HuH-7 (cell line): Measurements from ENCODE around the gene FOLR3.
"Not testable (repeated sequence)": the region's sequence is repeated elsewhere in the genome, so short reads cannot be mapped to it uniquely, and the experiment has no call there.

ENCODE experiments used
- DNase-seq: peaks from one replicate; pipeline ENCODE4 v3.0.0; 2011; ENCODE audit warnings: low spot score

FOLR3 gene

DNA sequence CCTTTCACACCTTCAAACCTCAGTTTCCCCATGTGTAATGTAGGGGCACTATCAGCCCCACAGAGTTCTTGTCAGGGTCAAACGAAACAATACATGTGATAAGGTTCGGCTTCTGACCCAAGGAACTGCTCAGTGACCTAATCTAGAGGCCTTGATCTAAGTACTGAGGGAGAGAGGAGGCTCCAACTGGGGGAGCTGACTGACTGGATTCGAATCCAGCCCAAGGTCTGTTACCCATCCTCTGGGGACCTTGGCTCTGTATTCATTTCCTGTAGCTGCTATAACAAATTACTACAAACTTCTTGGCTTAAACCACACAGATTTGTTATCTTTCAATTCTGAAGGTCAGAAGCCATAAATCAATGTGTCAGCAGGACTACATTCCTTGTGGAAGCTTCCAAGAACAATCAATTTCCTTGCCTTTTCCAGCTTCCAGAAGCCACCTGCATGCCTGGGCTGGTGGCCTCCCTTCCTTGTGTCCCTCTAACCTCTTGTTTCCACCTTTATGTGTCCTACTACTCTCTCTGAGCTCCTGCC lies 12.3 kb upstream of the FOLR3 start:
- no peak for DNase-seq

DNA sequence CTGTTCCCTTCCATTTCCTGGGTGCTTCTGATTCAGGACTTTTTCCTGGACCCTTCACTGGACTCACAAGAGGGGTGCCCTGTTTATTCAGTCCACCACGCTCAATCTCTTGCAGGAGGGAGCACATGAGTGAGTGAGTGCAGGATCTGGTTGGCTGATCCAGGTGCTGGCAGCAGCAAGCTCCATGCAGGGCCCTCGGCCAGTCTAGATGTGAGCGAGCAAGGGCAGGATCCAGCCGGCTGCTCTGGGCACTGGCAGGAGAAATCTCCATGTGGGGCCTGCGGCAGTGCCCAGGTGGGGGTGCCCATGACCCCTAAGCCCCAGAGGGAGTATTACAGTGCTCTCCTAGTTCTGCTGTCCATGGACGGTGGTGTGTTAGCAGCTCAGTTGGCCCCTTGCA lies 11.5 kb upstream of the FOLR3 start:
- DNase-seq = no peak

DNA sequence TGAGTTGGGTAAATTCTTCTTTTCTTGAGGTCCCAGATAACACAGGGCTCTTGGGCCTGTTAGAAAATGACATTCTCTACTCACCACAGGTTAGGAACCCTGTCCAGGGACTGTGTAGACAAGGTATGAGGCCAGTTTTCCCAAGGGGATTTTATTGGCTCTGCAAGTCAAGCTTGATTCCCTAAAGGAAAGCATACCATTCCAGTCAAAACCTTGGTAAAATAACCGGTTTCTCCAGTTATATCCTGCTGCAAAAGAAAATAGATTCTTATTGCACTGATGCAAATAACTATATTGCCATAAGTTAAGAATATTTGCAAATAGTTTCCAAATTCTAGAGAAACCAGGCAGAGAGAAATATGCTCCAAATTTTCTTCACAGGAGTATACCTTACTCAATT lies 9.6 kb upstream of the FOLR3 start:
- no peak for DNase-seq

DNA sequence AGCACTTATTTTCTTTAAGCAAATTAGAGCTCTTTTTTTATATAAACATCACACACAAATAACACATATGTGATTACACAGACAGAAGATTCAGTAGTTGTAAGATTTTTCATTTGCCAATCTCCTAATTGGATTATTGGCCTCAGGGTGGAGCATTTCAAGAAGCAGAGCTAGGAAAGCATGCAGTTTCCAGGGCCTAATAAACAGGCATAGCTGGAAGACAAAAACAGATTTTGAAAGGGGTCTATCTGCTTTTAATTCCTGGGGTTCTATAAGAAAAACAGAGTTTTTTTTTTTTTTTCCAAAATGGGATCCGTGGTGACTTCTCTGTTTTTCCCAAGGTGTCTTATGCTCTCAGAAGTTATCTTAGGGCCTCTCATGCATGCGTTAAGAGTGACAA lies 7.6 kb upstream of the FOLR3 start:
- DNase-seq = no peak

DNA sequence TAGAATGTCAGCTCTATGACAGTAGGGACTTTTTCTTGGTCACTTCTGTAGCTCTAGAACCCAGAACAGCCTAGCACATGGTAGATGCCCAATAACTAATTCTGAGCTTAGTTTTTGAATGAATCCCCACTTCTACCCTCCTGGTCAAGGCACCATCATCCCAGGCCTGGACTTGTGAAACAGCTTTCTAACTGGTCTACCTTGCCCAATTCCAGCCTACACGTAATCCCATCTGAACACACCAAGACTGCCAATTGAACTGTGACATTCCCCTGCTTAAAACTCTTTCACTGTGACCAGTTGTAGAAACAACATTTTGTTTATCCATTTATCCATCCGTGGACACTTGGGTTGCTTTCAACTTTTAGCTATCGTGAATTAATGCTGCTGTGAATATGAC lies 6.1 kb upstream of the FOLR3 start:
- DNase-seq = no peak

DNA sequence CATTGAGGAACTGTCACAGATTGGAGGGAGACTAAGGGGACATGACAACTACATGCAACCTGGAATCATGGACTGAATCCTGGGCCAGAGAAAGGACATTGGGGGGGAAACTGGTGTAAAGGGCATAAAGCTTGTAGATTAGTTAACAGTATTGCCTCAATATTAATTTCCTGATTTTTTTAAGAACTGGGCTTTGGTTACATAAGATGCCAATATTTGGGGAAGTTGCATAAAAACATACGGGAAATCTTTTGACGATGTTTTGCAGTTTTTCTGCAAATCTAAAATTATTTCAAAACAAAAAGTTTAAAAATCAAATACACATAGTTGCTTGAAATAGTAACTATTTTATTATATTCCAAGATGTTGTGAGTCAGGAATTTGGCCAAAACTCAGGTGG lies 2.9 kb upstream of the FOLR3 start:
- DNase-seq = no peak

DNA sequence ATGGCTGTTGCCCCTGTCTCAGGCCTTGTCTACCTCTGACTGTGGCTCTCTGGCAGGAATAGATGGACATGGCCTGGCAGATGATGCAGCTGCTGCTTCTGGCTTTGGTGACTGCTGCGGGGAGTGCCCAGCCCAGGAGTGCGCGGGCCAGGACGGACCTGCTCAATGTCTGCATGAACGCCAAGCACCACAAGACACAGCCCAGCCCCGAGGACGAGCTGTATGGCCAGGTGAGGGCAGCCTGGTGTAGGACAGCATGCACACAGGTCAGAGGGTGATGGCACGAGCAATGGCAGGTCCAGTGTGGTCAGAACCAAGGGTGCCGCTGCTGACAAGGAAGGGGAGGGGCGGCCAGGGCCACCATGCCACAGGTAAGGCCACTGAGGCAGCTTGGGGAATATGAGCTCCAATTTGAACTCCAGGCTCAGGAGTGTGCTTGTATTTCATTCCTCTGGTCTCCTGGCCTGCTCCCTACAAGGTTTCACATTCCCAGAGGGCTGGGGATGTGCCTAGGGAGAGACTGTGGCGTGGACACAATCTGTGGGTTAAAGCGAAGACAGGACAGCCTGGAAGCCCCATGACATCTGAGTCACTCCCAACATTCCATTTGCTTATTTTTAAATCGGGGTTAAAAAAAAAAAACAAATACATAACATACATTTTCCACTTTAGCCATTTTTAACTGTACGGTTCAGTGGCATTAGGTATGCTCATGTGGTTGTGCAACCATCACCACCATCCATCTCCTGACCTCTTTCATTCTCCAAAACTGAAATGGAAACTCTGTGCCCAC lies 562 bp downstream of the FOLR3 start:
- no peak for DNase-seq

DNA sequence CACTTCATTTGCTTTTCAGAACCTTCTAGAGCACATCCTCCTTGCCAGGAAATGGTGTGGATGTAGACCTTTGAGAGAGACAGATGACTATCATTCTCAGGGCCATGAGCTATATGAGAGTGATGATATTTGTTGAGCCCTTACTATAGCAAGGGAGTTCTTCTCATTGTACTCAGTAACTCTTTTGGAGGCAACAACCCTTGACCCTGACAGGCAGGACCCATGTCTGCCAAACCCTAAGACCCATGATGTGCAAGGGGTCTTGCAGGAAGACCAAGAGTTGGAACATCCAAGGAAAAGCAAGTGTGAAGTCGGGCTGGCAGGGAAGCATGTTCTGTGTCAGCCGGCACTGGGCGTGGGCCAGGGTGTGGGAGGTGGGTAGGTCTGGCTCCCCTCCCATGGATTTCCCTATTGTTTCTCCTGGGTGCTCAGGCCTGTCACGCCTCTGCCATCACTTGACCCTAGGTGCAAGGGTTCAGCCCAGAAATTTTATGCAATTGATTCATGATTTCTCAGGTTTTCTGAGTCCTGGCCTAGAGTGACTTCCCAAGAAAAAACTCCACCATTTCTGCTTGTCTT lies 1.2 kb downstream of the FOLR3 start:
- DNase-seq = no peak

DNA sequence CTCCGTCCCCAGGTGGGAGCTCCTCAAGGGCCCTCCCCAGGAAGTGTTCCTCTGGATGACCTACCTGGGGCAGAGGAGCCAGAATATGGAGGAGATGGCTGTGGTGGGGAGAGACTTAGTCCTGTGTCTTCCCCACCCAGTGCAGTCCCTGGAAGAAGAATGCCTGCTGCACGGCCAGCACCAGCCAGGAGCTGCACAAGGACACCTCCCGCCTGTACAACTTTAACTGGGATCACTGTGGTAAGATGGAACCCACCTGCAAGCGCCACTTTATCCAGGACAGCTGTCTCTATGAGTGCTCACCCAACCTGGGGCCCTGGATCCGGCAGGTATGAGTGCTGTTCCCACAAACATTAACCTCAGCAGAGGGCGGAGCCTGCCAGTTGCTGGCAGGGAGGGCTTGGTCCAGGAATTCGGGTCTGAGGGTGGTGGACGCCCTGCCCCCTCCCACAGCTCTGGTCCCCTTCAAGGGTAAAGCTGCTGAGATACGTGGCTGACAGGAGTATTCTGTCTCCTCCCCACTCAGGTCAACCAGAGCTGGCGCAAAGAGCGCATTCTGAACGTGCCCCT lies 3.4 kb downstream of the FOLR3 start:
- DNase-seq = no peak

DNA sequence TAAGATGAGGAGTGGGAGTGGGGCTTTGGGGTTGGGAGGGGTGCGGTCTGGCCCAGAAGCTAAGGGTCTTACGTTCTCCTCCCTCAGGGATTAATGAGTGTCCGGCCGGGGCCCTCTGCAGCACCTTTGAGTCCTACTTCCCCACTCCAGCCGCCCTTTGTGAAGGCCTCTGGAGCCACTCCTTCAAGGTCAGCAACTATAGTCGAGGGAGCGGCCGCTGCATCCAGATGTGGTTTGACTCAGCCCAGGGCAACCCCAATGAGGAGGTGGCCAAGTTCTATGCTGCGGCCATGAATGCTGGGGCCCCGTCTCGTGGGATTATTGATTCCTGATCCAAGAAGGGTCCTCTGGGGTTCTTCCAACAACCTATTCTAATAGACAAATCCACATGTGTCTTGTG lies 4.0 kb downstream of the FOLR3 start:
- no peak for DNase-seq

DNA sequence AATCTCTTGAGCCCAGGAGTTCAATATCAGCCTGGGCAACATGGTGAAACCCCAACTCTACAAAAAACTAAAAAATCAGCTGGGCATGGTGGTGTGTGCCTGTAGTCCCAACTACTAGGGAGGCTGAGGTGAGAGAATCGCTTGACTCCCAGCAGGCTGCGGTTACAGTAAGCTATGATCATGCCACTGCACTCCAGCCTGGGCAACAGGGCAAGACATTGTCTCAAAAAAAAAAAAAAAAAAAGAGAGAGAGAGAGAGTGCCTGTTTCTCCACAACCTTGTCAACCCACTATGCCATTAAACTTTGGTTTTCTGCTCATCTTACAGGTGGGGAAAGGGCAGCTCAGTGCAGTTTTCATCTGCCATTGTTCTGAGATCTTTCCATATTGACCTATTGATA lies 5.1 kb downstream of the FOLR3 start:
- DNase-seq = no peak

DNA sequence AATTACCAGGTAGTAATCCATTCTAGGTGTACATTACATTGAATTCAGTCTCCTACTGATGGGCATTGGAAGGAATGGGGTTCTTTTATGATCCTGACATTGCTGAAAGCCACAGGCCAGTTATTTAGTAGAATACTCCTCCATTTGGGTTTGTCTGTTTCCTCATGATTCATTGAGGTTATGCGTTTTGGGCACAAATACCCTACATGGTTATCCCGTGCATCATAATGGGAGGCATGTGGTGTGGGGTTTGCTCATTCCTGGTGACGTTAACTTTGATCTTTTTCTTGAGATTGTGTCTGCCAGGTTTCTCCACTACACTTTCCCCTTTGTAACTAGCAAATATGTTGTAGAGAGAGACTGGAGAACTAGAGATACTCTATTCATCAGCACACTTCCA lies 5.5 kb downstream of the FOLR3 start:
- no peak for DNase-seq

DNA sequence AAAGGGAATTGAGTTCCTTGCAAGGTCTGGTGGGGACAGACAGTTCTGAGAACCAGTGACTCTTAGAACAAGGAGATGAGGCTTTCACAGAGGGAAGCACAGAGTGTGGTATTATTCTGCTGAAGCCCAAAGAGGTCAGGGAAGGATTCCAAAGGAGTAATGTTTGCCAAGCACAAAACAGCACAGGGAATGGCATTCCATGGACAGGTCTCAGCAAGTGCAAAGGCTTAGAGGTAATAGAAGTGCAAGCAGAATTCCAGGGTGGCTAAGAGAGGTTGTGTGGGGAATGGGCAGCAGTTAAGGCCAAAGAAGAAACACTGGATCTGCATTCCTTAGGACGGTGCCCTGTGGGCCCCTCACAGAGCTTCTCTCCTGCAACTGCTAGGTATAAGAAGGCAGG lies 6.6 kb downstream of the FOLR3 start:
- DNase-seq = not testable (repeated sequence)

DNA sequence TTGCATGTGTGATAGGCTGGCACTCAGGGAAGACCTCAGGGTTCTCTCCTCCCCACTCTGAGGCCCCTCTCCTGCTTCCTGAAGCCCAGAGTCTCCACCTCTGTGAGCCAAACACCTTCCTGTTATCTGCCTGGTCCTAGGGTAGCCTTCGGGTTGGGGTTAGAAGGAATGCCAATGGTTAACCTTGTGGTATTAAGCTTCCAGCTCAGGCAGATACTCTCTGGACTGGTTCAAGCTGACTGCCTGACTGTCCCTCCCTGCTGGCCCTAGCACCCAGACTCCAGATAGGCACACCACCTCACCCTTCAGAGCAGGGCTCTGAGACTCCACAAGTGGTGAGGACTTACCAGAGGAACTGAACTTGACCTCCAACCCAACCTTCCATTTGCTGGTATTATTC lies 7.0 kb downstream of the FOLR3 start:
- DNase-seq = not testable (repeated sequence)

DNA sequence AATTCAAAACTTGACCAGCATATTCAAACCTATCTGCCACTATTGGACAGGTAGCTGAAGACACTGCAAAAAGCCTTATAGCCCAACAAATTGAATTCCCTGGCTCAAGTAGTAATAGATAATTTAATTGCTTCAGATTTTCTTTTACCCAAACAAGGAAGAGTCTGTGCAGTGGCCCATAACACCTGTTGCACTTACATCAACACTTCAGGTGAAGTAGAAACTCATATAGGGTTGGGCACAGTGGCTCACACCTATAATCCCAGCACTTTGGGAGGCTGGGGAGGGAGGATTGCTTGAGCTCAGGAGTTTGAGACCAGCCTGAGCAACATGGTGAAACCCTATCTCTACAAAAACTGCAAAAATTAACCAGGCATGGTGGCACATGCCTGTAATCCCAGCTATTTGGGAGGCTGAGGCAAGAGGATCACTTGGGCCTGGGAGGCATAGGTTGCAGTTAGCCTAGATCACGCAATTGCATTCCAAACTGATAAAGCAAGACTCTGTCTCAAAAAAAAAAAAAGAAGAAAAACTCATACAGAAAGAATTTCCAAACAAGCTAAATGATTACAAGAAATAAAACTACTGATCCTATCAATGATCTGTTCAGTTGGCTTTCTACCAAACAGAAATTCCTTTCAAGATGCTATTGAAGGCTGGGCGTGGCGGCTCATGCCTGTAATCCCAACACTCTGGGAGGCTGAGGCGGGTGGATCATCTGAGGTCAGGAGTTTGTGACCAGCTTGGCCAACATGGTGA lies 9.5 kb downstream of the FOLR3 start:
- no peak for DNase-seq

DNA sequence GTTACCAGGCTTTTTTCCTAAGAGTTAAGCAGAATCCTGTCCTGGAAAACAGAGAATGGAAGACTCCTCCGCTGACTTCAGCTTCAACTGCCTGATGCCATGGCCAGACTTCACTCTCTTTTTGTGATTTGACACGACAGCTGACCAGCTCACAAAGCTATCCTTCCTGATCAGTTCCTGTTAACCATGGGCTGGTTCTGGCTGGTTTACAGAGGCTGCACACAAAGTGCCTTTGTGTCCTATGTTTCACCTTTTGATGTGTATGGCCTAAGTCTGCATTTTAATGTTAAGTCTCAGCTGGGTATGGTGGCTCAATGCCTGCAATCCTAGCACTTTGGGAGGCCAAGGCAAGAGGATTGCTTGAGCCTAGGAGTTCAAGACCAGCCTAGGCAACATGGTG lies 11.1 kb downstream of the FOLR3 start:
- DNase-seq = no peak

DNA sequence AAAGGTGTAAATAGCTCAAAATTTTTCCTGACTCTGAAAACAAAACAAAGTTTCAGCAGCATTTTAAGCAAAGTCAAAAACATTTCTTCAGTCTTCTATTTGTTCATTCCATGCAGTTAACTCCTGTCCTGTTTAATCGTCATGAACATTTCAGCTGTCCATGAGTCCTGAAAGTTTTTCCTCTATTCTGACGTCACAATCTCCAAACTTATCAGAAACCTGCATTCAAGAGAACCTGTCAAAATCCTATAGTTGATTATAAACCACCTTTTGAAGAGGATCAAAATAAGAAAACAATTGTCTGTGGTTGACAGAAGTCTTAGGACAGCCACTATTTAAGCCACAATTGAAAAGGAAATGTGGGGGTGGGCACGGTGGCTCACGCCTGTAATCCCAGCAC lies 15.4 kb downstream of the FOLR3 start:
- DNase-seq = no peak

DNA sequence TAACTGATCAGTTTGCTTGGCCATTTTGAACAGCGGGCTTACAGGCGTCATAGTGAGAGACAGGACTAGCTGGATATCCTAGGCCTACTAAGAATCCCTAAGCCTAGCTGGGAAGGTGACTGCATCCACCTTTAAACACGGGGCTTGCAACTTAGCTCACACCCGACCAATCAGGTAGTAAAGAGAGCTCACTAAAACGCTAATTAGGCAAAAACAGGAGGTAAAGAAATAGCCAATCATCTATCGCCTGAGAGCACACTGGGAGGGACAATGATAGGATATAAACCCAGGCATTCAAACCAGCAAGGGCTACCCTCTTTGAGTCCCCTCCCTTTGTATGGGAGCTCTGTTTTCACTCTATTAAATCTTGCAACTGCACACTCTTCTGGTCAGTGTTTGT lies 18.3 kb downstream of the FOLR3 start:
- DNase-seq = not testable (repeated sequence)

DNA sequence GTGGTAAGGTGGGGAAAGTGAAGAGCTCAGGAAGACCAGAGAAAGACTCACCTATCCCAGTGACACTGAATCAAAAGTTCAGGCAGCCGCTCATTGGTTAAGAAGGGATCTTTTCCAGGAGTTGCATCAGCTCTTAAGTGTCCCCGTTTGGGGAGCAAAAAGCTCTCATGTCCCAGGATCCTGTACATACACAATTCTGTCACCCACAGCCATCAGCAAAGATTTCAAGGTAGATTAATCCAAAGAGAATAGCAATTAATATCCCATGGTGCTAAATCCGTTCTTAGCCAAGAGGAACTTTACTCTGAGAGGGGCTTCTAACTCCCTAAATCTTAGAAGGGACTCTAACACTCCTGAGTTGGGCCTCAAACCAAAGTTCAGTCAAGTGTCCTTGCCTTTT lies 19.3 kb downstream of the FOLR3 start:
- no peak for DNase-seq

DNA sequence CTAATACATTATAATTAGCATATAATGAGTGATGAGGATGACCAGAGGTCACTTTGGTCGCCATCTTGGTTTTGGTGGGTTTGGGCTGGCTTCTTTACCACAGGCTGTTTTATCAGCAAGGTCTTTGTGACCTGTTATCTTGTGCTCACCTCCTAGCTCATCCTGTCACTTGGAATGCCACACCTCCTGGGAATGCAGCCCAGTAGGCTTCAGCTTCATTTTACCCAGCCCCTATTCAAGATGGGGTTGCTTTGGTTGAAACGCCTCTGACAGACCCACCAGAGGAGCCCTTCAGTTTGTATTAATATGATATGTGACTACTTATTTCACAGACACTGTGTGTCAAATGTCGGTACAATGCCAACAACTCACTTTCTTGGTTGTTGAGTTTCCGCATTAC lies 20.2 kb downstream of the FOLR3 start:
- no peak for DNase-seq

DNA sequence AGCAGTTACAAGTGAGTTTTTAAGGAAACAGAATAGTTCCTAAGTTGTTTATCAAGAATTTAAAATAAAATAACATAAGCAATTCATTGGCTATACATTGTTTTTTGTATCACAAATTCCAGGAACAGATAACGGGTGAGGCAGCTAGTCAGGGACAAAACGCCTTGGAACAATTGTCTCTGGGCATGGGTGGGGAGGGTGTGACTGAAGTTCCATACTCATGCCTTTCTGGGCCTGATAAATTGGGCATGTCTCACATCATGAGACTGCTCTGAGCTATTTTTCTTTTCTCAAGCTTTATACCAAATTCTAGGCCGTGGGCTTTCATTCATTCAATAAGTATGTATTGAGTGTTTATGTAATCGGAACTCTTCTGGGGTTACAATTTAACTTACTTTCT lies 21.6 kb downstream of the FOLR3 start:
- no peak for DNase-seq

DNA sequence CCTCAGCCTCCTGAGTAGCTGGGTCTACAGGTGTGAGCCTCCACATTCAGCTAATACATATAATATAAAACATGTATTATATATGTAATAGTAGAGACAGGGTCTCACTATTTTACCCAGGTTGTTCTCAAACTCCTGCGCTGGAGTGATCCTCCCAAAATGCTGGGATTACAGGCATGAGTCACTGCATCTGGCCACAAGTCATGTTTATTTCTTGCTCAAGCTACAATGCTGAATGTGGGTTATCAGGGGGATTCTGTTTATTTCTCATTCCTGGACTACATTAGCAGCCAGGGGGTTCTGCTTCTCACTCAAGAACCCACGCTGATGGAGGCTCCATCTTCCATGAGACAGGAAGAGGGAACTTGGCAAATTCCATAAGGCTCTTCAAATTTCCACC lies 24.8 kb downstream of the FOLR3 start:
- no peak for DNase-seq
